Measurements from ENCODE around the gene ACOT7.

ACOT7 gene

GRCh38 chr1:6260433-6260934, 133.1 kb downstream of the ACOT7 start:
- H3K27ac Mint-ChIP-seq: no peak overlapping the region
- H3K36me3 Mint-ChIP-seq (ENCODE audit: low read depth): no peaks in the 10 kb centered on the region
- no peaks in the 10 kb centered on the region for H3K9me3 Mint-ChIP-seq
- intact Hi-C loops (cut with micrococcal nuclease): no loop called here
- peaks cover 57% of the 10 kb centered on the region for H3K27me3 Mint-ChIP-seq
- H3K4me3 Mint-ChIP-seq: peak overlapping the region; percentile 63
- peaks cover 32% of the 10 kb centered on the region for H3K4me1 Mint-ChIP-seq (ENCODE audit: low read depth)

- H3K4me3 Mint-ChIP-seq: peak overlapping the region; percentile 63
- intact Hi-C loops (cut with micrococcal nuclease): no loop called here
- no peaks in the 10 kb centered on the region for H3K9me3 Mint-ChIP-seq
- H3K27ac Mint-ChIP-seq: no peak overlapping the region
- peaks cover 32% of the 10 kb centered on the region for H3K4me1 Mint-ChIP-seq (ENCODE audit: low read depth)
- peaks cover 57% of the 10 kb centered on the region for H3K27me3 Mint-ChIP-seq
- H3K36me3 Mint-ChIP-seq (ENCODE audit: low read depth): no peaks in the 10 kb centered on the region
These were observed 133.8 kb downstream of the ACOT7 start for GRCh38 chr1:6259491-6260362.

GRCh38 chr1:6258675-6259074, 134.9 kb downstream of the ACOT7 start:
- intact Hi-C loops (cut with micrococcal nuclease): no loop called here
- no peaks in the 10 kb centered on the region for H3K36me3 Mint-ChIP-seq (ENCODE audit: low read depth)
- peaks cover 56% of the 10 kb centered on the region for H3K27me3 Mint-ChIP-seq
- H3K4me3 Mint-ChIP-seq: no peak overlapping the region
- H3K27ac Mint-ChIP-seq: no peak overlapping the region
- no peaks in the 10 kb centered on the region for H3K9me3 Mint-ChIP-seq
- peaks cover 29% of the 10 kb centered on the region for H3K4me1 Mint-ChIP-seq (ENCODE audit: low read depth)

GRCh38 chr1:6257541-6258069, 136.0 kb downstream of the ACOT7 start:
- H3K4me3 Mint-ChIP-seq: no peak overlapping the region
- intact Hi-C loops (cut with micrococcal nuclease): no loop called here
- peaks cover 52% of the 10 kb centered on the region for H3K27me3 Mint-ChIP-seq
- no peak overlapping the region for H3K27ac Mint-ChIP-seq
- peaks cover 28% of the 10 kb centered on the region for H3K4me1 Mint-ChIP-seq (ENCODE audit: low read depth)
- no peaks in the 10 kb centered on the region for H3K9me3 Mint-ChIP-seq
- no peaks in the 10 kb centered on the region for H3K36me3 Mint-ChIP-seq (ENCODE audit: low read depth)

- intact Hi-C loops (cut with micrococcal nuclease): no loop called here
- H3K36me3 Mint-ChIP-seq (ENCODE audit: low read depth): no peaks in the 10 kb centered on the region
- no peak overlapping the region for H3K27ac Mint-ChIP-seq
- H3K9me3 Mint-ChIP-seq: no peaks in the 10 kb centered on the region
- H3K4me3 Mint-ChIP-seq: no peak overlapping the region
- H3K4me1 Mint-ChIP-seq (ENCODE audit: low read depth): peaks cover 27% of the 10 kb centered on the region
- H3K27me3 Mint-ChIP-seq: peaks cover 51% of the 10 kb centered on the region
These were observed 136.9 kb downstream of the ACOT7 start for GRCh38 chr1:6256645-6257044.

- no peaks in the 10 kb centered on the region for H3K9me3 Mint-ChIP-seq
- H3K4me1 Mint-ChIP-seq (ENCODE audit: low read depth): peaks cover 18% of the 10 kb centered on the region
- H3K27ac Mint-ChIP-seq: no peak overlapping the region
- H3K4me3 Mint-ChIP-seq: no peak overlapping the region
- no peaks in the 10 kb centered on the region for H3K36me3 Mint-ChIP-seq (ENCODE audit: low read depth)
- peaks cover 62% of the 10 kb centered on the region for H3K27me3 Mint-ChIP-seq
- intact Hi-C loops (cut with micrococcal nuclease): no loop called here
These were observed 138.9 kb downstream of the ACOT7 start for GRCh38 chr1:6254691-6255090.

- H3K9me3 Mint-ChIP-seq: no peaks in the 10 kb centered on the region
- intact Hi-C loops (cut with micrococcal nuclease): no loop called here
- H3K4me3 Mint-ChIP-seq: no peak overlapping the region
- H3K27ac Mint-ChIP-seq: no peak overlapping the region
- no peaks in the 10 kb centered on the region for H3K36me3 Mint-ChIP-seq (ENCODE audit: low read depth)
- peaks cover 57% of the 10 kb centered on the region for H3K27me3 Mint-ChIP-seq
- H3K4me1 Mint-ChIP-seq (ENCODE audit: low read depth): peaks cover 10% of the 10 kb centered on the region
These were observed 140.2 kb downstream of the ACOT7 start for GRCh38 chr1:6253380-6253779.

- H3K27me3 Mint-ChIP-seq: peaks cover 57% of the 10 kb centered on the region
- H3K4me3 Mint-ChIP-seq: no peak overlapping the region
- H3K9me3 Mint-ChIP-seq: no peaks in the 10 kb centered on the region
- peaks cover 4% of the 10 kb centered on the region for H3K4me1 Mint-ChIP-seq (ENCODE audit: low read depth)
- intact Hi-C loops (cut with micrococcal nuclease): no loop called here
- H3K27ac Mint-ChIP-seq: no peak overlapping the region
- H3K36me3 Mint-ChIP-seq (ENCODE audit: low read depth): no peaks in the 10 kb centered on the region
These were observed 141.2 kb downstream of the ACOT7 start for GRCh38 chr1:6252374-6252710.

- H3K27ac Mint-ChIP-seq: no peak overlapping the region
- no peaks in the 10 kb centered on the region for H3K36me3 Mint-ChIP-seq (ENCODE audit: low read depth)
- intact Hi-C loops (cut with micrococcal nuclease): no loop called here
- H3K4me3 Mint-ChIP-seq: no peak overlapping the region
- H3K9me3 Mint-ChIP-seq: no peaks in the 10 kb centered on the region
- H3K27me3 Mint-ChIP-seq: peaks cover 57% of the 10 kb centered on the region
- H3K4me1 Mint-ChIP-seq (ENCODE audit: low read depth): peaks cover 7% of the 10 kb centered on the region
These were observed 141.7 kb downstream of the ACOT7 start for GRCh38 chr1:6251681-6252373.

GRCh38 chr1:6251233-6251632, 142.3 kb downstream of the ACOT7 start:
- no peaks in the 10 kb centered on the region for H3K36me3 Mint-ChIP-seq (ENCODE audit: low read depth)
- peaks cover 63% of the 10 kb centered on the region for H3K27me3 Mint-ChIP-seq
- no peak overlapping the region for H3K27ac Mint-ChIP-seq
- no peak overlapping the region for H3K4me3 Mint-ChIP-seq
- H3K4me1 Mint-ChIP-seq (ENCODE audit: low read depth): peaks cover 13% of the 10 kb centered on the region
- intact Hi-C loops (cut with micrococcal nuclease): no loop called here
- no peaks in the 10 kb centered on the region for H3K9me3 Mint-ChIP-seq

- Mint-ChIP-seq H3K4me3 (no peak overlapping the region), H3K27ac (no peak overlapping the region), H3K9me3 (no peaks in the 10 kb centered on the region), H3K27me3 (peaks cover 73% of the 10 kb centered on the region), H3K36me3 (ENCODE audit: low read depth) (no peaks in the 10 kb centered on the region), H3K4me1 (ENCODE audit: low read depth) (peaks cover 18% of the 10 kb centered on the region)
- intact Hi-C loops (cut with micrococcal nuclease): loop anchor here (5.0 to 10.0 kb wide), 3 partner anchors 157 to 198 kb away; no protein-coding TSS in a partner anchor
These were observed 143.6 kb downstream of the ACOT7 start for GRCh38 chr1:6249739-6250689.

- peaks cover 82% of the 10 kb centered on the region for H3K27me3 Mint-ChIP-seq
- peak overlapping the region; percentile 51 for H3K4me3 Mint-ChIP-seq
- no peaks in the 10 kb centered on the region for H3K9me3 Mint-ChIP-seq
- intact Hi-C loops (cut with micrococcal nuclease): loop anchor here (5.0 to 10.0 kb wide), 3 partner anchors 158 to 197 kb away; no protein-coding TSS in a partner anchor
- no peaks in the 10 kb centered on the region for H3K36me3 Mint-ChIP-seq (ENCODE audit: low read depth)
- H3K27ac Mint-ChIP-seq: no peak overlapping the region
- peaks cover 26% of the 10 kb centered on the region for H3K4me1 Mint-ChIP-seq (ENCODE audit: low read depth)
These were observed 144.4 kb downstream of the ACOT7 start for GRCh38 chr1:6248932-6249738.
